ENCODE data around the gene DPP9.
A peak's percentile ranks its signal among the peaks of the same experiment; 100 is the strongest.

Gene DPP9

DNA sequence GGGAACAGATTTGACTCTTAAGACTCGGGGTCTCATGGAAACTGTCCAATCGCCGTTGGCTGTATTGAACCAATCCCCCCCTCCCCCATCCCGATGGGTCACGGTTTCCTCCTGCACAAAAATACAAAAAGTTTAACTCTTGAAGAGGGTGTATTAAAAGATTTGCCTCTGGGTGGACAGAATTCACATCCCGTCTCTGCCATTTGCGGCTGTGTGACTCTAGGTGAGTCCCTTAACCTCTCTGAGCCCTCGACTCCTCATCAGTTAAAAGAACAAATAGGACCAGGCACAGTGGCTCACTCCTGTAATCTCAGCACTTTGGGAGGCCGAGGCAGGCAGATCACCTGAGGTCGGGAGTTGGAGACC, 36.6 kb upstream of the DPP9 start:
- DNase-seq (ENCODE audit: low read depth): no peak
- H3K4me3 ChIP-seq (ENCODE audit: low read length): peak overlapping the region; percentile 48
- TF ChIP-seq, protein P1, sequence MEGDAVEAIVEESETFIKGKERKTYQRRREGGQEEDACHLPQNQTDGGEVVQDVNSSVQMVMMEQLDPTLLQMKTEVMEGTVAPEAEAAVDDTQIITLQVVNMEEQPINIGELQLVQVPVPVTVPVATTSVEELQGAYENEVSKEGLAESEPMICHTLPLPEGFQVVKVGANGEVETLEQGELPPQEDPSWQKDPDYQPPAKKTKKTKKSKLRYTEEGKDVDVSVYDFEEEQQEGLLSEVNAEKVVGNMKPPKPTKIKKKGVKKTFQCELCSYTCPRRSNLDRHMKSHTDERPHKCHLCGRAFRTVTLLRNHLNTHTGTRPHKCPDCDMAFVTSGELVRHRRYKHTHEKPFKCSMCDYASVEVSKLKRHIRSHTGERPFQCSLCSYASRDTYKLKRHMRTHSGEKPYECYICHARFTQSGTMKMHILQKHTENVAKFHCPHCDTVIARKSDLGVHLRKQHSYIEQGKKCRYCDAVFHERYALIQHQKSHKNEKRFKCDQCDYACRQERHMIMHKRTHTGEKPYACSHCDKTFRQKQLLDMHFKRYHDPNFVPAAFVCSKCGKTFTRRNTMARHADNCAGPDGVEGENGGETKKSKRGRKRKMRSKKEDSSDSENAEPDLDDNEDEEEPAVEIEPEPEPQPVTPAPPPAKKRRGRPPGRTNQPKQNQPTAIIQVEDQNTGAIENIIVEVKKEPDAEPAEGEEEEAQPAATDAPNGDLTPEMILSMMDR (conservative IDR thresholded peaks at IDR 0.05; ENCODE audit: low read length): no peak

DNA sequence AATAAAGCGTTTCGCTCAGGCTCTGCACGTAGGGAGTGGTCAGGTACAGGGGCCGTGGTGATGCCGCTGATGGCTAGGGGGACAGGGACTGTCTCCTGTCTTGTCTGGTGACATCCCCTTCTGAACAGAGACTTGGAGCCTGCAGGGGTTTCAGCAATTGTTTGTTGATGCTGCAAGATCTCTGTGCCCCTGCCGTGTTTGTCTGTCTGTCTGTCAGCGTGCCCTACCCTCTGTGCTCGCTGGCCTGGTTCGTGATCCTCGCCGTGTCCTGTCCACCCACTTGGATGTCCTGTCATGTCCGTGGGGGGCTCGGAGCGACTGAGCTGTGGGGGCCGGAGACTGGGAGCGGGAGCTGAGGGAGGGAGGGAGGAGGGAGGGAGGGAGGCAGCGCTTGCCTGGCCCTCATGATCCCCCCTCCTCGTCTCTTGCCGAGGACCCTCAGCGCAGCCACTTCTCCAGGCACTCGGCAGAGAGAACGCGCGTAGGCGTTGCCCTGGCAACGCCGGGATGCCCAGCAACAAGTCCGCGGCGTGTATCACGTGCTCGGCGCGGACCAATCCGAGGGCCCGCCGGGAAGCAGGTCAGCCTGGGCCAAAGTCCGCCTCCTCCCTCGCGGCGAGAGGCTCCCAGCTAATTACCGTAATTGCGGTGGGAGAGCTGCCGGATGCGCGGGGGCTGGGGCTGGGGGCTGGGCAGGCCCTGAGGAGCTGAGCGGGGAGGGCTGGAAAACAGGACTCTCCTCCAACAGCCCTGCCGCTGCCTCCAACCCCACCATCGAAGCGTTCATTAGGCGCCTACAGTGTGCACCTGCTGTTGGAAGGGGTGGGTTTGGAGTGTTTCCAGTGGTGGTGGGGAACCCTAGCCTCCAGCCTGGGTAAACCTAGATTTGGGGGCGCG, 36.0 kb upstream of the DPP9 start:
- peak; percentile 77 for DNase-seq (ENCODE audit: low read depth)
- TF ChIP-seq, protein P1 (conservative IDR thresholded peaks at IDR 0.05; ENCODE audit: low read length): no peak
- H3K4me3 ChIP-seq (ENCODE audit: low read length): peak overlapping the region; percentile 48

DNA sequence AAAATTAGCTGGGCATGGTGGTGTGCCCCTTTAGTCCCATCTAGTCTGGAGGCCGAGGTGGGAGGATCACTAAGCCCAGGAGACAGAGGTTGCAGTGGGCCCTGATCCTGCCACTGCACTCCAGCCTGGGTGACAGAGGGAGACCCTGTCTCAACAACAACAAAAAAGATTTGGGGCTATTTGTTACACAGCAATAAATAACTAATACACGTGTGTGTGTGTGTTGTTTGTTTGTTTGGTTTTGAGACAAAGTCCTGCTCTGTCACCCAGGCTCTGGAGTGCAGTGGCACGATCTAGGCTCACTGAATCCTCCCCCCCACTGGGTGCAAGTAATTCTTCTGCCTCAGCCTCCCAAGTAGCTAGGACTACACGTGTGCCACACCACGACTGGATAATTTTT, 35.0 kb upstream of the DPP9 start:
- TF ChIP-seq, protein P1 (conservative IDR thresholded peaks at IDR 0.05; ENCODE audit: low read length): no peak
- no peak for DNase-seq (ENCODE audit: low read depth)
- no peak overlapping the region for H3K4me3 ChIP-seq (ENCODE audit: low read length)

DNA sequence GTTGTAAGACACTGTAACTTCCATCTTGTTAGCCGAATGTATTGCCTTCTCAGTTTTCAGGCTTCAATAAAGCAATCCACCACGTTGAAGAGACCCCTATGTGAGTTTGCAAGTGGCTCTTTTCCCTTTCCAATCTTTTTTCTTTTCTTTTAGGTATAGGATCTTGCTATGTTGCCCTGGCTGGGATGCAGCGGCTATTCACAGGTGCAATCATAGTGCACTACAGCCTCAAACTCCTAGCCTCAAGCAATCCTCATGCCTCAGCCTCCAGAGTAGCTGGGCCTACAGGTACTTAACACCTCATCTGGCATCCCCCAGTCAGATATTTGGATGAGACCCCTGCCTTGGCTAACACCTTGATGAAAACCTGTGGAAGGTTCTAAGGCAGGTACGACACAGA, 34.4 kb upstream of the DPP9 start:
- TF ChIP-seq, protein P1 (conservative IDR thresholded peaks at IDR 0.05; ENCODE audit: low read length): no peak
- DNase-seq (ENCODE audit: low read depth): no peak
- H3K4me3 ChIP-seq (ENCODE audit: low read length): no peak overlapping the region

DNA sequence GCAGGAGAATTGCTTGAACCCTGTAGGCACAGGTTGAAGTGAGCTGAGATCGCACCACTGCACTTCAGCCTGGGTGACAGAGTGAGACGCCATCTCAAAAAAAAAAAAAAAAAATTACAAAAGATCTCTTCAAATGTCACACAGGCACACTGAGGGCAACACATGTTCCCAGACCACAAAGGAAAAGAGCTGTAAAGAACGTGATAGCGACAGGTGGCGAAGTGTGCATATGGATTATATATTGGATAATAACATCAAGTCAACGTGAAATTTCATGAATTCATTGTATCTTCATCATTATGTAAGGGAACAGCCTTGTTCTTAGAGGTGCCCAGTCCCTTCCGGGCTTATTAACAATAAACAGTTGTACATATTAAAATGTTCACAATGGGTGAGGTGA, 31.8 kb upstream of the DPP9 start:
- TF ChIP-seq, protein P1 (conservative IDR thresholded peaks at IDR 0.05; ENCODE audit: low read length): no peak
- H3K4me3 ChIP-seq (ENCODE audit: low read length): no peak overlapping the region
- no peak for DNase-seq (ENCODE audit: low read depth)

DNA sequence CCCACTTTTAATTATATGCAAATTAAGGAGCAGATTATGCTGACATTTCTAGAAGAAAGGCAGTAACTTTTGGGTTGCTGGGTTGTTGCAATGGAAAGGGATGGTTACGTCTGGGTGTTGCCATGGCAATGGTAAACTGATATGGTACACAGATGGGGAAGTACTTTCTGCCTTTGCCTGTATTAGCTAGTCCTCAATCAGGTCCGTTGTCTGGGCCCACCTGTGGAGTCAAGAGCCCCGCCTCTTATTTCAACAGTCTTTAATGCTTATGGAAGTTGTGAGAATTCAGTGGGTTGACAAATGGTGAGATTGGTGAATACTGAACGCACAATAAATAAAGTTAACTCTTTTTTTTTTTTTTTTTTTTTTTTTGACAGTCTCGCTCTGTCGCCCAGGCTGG, 30.6 kb upstream of the DPP9 start:
- no peak overlapping the region for H3K4me3 ChIP-seq (ENCODE audit: low read length)
- TF ChIP-seq, protein P1 (conservative IDR thresholded peaks at IDR 0.05; ENCODE audit: low read length): no peak
- no peak for DNase-seq (ENCODE audit: low read depth)
